HG03460 (cell line): ENCODE measurements around the gene CBX4.

Source experiments
- ATAC-seq: cut with Tn5 transposase; IDR thresholded peaks from one replicate; pipeline ENCODE4 v1.9.1; 2021; ENCODE audit not compliant: unreplicated experiment

CBX4 gene

DNA sequence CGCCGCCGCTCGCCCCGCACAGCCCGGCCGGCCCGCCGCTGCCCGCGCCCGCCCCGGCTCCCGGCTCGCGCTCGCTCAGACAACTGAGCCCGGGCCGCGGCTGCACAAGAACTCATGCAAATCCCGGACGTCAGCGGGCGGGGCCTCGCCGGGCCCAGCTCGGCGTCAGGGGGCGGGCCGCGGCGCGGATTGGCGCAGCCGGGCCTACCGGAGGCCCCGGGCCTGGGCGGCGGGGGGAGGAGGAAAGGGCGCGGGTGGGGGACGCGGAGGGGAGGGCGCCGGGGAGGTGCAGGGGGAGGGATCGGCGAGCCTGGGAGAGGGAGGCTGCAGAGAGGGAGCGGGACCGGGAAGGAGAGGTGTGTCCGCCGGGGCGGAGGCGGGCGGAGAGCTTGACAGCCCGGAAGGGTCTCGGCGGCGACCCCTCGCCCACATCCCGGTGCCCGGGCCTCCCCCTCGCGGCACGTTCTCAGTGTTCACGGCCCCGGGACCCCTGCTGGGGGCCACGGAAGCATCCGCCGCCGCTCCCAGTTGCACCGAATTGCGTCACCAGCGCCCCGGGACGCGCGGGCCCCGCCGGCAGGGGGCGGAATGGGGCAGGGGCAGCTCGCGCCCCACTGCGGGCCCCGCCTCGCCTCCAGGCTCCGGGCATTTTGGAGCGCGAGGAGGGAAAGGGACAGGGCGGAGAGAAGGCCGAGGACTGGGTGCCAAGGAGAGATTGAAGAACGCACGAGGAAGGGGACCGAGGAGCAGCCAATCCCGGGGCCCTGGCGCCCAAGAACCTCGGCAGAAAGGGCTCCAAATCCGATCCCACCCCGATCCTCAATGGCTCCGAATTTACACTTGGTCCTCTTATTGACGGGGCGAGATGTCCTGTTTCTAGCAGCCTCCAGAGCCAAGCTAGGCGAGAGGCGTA lies at the start of gene CBX4:
Gene CBX4, minus strand, starts transcription at position 85 of the 913 bp plus-strand sequence. CDS start 189 bp downstream, outside the sequence.
- ATAC-seq: peak; percentile 52

DNA sequence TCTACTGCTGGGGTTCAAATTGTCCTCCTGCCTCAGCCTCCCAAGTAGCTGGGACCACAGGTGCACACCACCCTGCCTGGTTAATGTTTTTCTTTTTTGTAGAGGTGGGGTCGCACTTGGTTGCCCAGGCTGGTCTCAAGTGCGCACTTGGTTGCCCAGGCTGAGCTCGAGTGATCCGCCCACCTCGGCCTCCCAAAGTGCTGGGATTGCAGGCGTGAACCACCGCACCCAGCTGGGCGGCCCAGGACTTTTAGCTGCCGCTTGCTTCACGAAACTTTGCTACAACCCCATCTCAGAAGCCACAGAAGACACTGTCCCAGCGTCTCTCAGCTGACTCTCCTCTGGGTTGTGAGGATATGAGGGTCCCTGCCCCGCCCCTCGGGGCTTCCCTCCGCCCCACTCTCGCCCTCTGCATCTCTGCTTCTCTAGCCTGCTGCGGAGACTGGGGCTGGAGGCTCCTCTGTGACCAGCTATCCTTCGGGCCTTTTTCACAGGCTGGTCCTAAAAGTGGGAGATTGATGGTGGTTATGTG lies 48.8 kb upstream of the CBX4 start:
- no peak for ATAC-seq

DNA sequence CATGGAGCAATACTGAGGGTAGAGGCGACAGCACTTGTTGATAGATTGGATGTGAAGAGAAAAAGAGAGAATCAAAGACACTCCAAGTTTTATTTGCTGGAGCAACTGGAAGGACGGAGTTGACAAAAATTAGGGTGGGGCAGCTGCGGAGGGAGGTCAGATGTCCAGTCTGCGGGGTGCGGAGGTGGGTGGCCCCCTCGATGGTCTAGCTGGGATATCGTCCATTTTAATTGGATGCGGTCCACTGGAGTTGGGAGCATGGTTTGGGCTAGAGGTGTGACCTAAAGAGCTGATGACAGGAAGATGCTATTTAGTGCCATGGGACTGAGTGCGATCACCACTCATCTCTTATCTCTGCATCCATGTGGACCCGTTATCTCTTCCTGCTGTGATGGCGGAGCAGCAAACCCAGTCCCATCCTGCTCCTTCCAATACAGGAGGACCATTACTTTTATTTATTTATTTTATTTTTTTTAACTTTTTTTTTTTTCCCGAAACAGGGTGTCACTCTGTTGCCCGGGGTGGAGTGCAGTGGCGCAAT lies 48.3 kb upstream of the CBX4 start:
- ATAC-seq: no peak

DNA sequence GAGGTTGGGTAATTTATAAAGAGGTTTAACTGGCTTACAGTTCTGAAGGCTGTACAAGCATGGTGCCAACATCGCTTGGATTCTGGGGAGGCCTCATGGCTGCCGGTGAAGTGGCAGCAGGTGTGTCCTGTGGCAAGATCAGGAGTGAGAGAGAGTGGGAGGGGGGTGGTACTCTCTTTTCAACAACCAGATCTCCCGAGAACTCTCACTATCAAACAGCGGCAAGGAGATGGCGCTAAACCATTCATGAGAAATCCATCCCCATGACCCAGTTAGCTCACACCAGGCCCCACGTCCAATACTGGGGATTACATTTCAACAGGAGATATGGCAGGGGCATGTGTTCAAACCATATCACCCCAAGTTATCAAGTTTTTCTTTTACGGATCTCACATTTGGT lies 44.0 kb upstream of the CBX4 start:
- ATAC-seq: no peak

DNA sequence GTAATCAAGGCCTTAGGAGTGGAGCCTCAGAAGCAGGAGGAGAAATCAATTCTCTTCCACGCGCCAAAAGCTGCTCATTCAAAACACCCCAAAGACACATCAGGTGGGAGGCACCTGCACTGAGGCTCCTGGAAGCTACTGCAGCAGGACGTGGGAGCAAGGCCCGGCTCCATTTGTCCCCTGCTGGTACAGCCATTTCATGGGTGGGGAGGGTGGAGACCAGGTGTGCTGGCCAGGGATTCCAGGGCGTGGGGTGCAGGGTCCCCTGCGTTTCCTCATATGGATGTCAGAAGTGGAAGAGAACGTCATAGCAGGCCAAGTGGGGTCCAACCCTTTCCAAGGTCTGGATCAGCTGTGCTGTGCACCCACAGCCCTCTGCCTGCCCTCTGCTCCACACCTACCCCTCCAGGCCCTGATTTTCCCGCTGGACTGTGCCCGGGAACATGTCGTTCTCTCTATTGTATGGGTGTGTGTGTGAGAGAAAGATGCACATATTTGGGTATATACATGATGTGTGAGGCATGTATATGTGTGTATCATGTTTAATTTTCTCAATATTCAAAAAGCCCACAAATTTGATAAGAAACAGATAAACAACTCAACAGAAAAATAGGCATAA lies 39.2 kb upstream of the CBX4 start:
- ATAC-seq: no peak

DNA sequence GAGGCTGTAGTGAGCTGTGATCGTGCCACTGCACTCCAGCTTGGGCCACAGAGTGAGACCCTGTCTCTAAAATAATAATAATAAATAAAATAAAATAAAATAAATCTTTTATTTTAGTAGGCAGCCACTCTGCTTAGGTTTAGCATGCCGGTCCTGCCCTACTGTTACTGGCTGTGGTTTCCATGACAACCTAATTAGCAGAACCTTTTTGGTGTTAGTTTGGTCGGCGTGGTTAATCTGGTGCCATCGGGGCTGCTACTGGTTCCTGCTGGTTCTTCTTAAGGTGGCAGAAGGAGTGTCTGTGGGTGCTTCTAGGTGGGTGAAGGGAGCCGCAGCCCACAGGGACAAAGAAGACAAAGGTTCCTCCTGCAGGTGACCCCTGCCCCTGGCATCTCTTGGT lies 37.8 kb upstream of the CBX4 start:
- ATAC-seq: no peak

DNA sequence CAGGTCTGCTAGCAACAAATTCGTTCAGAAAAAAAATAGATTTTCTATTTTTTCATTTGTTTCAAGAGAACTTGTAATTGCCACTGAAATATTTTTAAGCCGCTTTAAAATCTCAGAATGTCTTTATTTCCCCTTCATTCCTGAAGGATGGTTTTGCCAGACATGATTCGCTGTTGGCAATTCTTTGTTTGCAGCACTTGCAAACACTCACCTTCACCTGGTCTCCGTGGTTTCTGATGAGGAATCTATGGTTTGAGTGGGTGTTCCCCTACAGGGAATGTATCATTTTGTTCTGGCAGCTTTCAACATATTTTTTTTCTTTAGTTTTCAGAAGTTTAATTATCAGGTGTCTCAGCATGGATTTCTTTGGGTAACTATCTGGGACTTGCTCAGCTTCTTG lies 36.3 kb upstream of the CBX4 start:
- ATAC-seq: no peak

DNA sequence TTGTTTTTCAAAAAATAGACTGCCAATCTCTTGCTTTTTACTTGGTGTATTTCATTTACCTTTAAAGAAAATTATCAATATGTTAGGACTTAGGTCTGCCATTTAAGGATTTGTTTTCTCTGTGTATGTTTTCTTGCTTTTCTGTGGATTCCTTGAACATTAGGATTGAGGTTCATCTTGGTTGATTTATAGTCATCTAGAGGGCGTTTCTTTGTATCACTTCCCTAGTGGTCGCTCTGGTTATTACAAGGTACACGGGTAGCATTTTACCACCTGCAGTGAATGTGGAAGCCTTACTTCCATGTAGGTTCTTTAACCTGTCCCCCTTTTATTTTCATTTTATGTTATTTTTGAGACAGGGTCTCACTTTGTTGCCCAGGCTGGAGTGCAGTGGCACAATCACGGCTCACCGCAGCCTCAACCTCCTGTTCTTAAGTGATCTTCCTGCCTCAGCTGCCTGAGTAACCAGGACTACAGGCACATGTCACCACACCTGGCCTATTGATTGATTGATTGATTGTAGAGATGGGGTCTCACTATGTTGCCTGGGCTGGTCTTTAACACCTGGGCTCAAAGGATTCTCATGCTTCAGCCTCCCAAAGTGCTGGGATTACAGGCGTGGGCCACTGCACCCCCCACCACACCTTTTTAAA lies 35.2 kb upstream of the CBX4 start:
- ATAC-seq: no peak

DNA sequence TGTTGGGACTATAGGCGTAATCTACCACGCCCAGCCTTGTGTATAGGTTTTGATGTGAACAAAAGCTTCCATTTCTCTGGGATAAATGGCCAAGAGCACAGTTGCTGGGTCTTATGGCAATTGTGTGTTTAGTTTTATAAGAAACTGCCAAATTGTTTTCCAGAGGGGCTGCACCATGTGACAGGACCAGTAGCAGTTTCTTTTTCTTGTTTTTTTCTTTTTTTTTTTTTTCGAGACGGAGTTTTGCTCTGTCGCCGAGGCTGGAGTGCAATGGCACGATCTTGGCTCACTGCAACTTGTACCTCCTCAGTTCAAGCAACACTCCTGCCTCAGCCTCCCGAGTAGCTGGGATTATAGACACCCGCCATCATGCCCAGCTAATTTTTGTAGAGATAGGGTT lies 34.3 kb upstream of the CBX4 start:
- no peak for ATAC-seq

DNA sequence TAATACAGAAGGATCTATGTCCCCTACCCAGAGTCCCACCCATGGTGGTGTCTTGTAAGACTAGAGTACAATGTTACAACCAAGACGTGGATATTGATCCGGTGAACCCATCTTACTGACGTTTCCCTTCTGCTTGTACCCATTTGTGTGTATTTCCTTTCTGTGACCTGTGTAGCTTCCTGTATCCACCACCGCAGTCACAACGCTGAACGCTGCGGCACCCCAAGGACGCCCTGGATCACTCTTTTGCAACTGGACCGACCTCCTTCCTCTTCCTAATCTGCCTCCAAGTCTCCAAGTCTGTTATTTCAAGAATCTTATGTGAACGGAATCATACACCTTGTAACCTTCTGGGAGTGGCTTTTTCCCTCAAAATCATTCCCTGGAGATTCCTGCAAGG lies 33.5 kb upstream of the CBX4 start:
- ATAC-seq: no peak

DNA sequence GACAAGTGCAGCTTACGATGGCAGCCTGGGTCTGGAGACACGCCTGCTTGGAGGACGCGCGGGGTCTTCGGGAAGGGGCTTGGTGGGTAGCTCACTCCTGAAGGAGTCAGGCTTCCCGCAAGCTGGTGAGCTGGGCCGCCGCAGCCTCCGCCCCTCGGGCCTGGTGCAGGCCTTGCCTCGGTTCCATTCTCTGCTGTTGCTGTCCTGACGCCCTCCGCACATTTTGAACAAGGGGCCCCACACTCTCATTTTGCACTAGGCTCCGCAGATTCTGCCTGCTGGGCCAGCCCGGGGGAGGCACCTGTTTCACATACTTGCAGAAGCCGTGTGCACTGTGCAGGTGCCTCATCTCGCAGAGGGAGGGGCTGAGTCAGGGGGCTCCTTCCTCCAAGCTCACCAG lies 31.9 kb upstream of the CBX4 start:
- no peak for ATAC-seq

DNA sequence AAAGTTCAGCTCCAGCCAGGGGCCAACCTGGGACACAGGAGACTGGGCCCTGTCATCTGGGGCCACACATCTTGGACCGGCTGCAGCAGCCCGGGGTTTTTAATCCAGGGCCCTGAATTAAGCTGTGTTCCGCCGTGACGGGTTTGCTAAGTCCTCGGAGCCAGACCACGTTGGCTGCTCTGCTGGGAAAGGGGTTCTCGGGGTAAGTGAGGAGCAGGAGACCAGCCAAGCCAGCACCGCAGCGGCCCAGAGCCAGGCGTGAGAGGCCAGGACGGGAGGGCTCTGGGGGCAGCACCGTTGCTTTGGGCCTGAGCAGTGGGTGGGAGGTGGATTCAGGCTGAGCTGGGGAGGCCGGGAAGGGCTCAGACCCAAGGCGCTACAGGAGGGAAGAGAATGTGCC lies 31.3 kb upstream of the CBX4 start:
- no peak for ATAC-seq

DNA sequence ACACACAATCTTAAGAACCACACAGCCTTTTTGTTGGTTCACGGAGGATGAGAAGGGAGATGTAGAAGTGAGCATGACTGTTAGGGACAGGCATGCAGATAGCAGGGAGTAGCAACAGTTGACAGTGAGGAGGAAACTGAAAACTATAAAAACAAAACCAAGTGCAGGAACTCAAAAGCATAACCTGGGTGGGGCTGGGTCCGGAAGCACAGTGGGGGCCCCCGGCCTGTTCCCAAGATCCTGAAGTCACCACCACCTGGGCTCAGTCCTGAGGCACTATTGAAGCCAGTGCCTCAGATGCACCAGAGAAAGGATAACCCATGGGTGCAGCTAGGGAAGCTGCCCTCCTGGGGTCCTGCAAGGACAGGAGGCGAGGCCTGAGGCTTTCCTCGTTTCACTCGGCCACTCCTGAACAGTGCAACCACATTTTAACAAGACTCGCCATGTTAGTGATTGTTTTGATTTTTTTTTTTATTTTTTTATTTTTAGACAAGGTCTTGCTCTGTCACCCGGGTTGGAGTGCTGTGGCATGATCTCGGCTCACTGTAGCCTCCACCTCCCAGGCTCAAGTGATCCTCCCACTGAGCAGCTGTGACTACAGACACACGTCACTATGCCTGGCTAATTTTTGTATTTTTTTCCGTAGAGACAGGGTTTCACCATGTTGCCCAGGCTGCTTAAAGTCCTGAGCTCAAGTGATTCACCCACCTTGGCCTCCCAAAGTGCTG lies 27.7 kb upstream of the CBX4 start:
- ATAC-seq: no peak

DNA sequence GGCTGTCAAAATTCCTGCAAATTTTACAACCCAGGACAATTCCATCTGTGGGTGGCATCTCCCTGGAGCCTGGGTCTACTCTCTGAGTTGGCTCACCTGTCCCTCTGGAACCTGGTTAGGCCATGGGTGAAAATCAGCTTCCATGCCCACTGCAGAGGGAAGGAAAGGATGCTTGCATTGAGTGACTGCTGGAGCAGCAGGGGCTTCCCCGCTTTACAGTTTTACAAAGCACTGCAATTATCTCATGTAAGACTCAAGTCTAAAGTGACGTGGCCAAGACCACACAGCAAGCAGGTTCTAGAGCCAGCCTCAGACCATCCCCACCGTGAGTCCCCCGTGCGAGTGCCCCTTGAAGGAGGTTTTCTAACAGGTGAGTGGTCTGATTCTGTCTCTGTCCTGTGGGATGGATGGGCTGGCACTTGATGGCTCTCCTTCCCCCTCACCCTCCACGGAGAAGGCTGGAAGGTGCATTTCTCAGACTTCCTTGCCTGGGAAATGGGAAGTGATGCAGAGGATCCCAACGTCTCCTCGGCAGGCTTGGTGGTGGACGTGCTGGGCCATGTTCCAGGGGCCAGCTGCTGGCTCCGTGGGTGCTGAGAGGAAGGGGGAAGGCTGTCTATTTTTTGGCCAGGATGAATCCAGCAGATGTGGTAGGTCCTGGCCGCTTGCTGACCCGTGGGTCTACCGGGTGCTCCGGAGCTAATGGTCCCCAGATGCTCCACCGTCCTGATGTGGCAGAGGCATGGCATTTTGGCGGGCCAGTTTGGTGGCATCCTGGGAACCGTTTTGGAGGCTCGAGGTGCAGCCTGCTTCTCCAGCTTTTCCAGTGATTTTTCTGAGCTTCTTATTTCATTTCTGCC lies 26.3 kb upstream of the CBX4 start:
- ATAC-seq: no peak

DNA sequence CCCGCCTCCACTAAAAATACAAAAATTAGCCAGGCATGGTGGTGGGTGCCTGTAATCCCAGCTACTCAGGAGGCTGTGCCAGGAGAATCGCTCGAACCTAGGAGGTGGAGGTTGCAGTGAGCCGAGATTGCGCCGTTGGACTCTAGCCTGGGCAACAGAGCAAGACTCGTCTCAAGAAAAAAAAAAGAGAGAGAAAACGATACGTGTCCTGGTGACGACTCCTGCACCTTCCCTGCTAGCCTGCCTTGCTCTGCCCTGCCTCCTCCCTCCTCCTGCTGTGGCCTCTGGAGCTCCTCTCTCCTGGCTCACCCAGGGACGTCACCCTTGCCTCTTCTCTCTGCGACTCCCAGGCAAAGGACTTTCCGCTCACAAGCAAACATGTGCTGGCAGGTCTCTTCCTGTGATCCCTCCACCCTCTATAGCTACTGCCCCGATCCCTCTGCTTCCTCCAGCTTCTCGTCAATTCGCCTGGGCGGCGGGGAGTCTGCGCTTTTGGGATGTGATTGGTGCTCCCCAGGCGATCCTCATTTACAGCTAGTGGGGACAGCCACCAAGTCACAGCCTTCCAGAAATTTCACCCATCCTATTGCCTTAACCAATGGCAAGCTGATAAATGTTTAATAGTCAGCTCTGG lies 25.5 kb upstream of the CBX4 start:
- no peak for ATAC-seq

DNA sequence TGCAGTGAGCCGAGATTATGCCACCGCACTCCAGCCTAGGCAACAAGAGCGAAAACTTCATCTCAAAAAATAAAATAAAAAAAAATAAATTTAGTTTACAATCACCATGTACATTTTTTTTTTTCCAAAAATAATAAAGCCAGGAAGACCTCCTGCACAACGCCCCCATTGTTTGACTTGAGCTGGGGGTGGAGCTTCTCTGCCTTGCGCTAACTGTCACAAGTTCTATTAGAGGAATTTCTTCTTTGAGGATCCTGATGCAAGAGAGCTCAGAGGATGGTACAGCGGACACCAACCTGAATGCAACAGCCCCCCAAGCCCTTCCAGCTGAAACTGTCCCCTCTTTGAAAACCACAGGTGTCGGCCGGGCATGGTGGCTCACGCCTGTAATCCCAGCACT lies 24.9 kb upstream of the CBX4 start:
- no peak for ATAC-seq

DNA sequence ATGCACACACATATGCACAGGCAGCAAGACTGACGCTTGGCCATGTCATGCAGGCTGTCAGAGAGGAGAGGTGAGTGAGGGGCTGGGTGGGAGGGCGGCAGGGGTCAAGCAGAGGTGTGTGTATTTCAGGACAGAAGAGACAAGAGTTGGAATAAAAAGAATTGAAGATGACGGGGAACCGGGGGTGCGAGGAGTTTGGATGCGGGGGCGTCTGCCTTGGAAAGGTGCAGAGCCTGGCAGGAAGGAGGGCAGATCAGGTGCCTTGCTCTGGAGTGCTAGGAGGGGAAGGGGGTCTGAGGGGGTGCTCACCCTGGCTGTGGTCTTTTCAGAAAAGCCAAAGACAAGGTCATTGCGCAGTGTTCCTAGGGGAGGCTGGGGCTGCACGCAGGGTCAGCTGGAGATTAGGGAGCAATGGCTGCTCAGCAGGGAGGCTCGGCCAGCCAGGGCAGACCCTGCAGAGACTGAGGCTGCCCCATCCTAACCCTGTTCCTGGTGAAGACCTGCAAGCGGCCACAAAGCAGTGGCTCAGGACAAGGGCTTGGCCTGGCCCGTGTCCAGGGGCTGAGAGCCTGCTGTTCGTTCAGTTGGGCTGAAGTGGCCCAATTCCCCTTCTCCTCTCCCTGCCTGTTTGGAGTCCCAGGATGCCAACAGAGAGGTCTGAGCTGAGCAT lies 23.7 kb upstream of the CBX4 start:
- ATAC-seq: no peak

DNA sequence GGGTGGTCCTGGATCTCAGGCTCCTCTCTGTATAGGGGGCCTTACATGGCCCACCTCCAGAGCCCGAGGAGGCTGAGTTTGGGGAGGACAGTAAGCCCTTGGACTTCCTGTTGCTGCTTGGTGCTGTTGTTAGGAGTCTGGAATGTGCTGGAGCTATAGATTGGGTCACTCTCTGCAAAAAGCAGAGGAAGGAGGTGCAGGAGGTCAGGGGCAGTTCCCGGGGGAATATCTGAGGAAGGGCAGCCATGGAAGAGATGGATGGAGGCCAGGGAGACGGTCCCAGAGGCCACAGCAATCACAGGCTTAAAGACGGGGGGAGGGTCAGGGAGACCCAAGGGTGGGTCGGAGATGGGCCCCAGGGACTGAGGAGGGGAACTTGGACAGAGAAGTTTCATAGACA lies 23.0 kb upstream of the CBX4 start:
- ATAC-seq: no peak
